ENCODE measurements around the gene IER3IP1.

DNA sequence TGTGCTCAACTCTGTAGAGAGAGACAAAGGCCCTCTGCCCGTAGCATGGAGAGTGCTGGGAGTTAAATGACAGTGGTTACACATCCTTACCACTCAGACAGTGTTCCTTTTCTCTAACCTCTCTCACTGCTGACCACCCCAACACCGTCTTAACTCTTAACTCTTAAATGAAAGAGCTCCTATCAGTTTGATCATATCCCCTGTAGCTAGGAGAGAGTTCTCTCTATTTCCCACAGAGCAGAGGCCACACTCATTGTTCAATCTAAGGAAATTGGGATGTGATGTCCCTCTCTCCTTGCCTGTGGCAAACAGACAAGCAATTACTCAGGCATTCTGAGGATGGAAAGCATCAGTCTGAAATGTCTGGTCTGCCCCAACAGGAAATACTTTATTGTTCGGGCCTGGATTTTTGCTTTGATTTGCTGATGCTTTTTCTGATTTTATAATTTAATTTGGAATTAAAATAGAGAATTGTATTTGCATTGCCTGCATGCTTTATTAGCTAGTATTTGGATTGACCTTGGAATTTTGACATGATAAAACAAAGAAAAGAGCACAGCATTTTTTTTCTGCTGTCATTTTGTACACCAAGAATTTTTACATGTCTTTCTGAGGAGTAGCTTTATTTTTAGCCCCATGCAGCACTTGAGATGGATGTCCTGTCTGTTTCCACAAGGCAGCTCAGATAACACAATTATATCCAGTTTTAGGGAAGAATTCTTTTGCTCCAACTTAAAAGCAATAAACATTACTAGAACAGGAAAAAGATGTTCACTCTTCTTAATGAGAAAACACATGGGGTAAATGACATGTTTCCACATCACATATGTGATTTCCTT is 27.7 kb upstream of the IER3IP1 start:
- TF ChIP-seq, protein P1, sequence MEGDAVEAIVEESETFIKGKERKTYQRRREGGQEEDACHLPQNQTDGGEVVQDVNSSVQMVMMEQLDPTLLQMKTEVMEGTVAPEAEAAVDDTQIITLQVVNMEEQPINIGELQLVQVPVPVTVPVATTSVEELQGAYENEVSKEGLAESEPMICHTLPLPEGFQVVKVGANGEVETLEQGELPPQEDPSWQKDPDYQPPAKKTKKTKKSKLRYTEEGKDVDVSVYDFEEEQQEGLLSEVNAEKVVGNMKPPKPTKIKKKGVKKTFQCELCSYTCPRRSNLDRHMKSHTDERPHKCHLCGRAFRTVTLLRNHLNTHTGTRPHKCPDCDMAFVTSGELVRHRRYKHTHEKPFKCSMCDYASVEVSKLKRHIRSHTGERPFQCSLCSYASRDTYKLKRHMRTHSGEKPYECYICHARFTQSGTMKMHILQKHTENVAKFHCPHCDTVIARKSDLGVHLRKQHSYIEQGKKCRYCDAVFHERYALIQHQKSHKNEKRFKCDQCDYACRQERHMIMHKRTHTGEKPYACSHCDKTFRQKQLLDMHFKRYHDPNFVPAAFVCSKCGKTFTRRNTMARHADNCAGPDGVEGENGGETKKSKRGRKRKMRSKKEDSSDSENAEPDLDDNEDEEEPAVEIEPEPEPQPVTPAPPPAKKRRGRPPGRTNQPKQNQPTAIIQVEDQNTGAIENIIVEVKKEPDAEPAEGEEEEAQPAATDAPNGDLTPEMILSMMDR (IDR thresholded peaks at IDR 0.05; ENCODE audit: low read depth, low read length), result no peak
- TF ChIP-seq EZH2phosphoT487 (IDR thresholded peaks at IDR 0.05; ENCODE audit: low read depth), result no peak
